HCT116 (cell line): ENCODE measurements around the gene SLC27A5. TPM values are rescaled to one million over a fixed set of nuclear protein-coding genes. Genes with fewer than 3 reads are reported as not detected.

Experiments used
- ATAC-seq: fragments of 200-7000 bp; cut with Tn5 transposase; 2 replicates; pipeline ENCODE4 v1.9.1; 2020; ENCODE audit warnings: mild to moderate bottlenecking, moderate library complexity
- BruUV-seq: library from RNA; stranded (reverse); fragments of 400-500 nt; replicated peaks from 2 replicates; lab custom pipeline; 2021; lab: Mats Ljungman, UMichigan
- CTCF ChIA-PET: fragments of 300-600 bp; sonication (Branson Sonifier 250); formaldehyde crosslinking; loops from one replicate; lab custom pipeline; 2021; ENCODE audit warnings: antibody characterized with exemption; lab: Charles Lee
- POLR2A ChIA-PET: fragments of 300-600, 350-600 bp; sonication (Branson Sonifier 250); formaldehyde crosslinking; loops from one replicate; lab custom pipeline; 2021; ENCODE audit warnings: antibody characterized with exemption; lab: Charles Lee
- RAD21 ChIA-PET, 2 experiments: fragments of 300-600 bp; sonication (Branson Sonifier 250); formaldehyde crosslinking; loops; one replicate each; lab custom pipeline; 2023; ENCODE audit warnings: low total read pairs in 2 of 2; ENCODE audit not compliant: uncharacterized antibody in 2 of 2, unreplicated experiment in 2 of 2, low non-redundant PET in 1 of 2; lab: Charles Lee
- DNase-seq: peaks from one replicate; pipeline ENCODE4 v3.0.0-alpha.2; 2010; ENCODE audit warnings: low read depth, low spot score
- H2AFZ ChIP-seq: fragments of 200-600 bp; shearing (Covaris generic), sonication (generic); 2 replicates; pipeline ENCODE4 v1.6.1; 2017; ENCODE audit warnings: low read depth, mixed run types, mixed read lengths, antibody characterized with exemption, low read length; ENCODE audit not compliant: poor library complexity, severe bottlenecking
- H3K27ac ChIP-seq: 2 replicates; pipeline ENCODE4 v1.5.1; 2012; ENCODE audit warnings: low read depth, low read length
- H3K27me3 ChIP-seq: fragments of 200-600 bp; sonication (generic); 2 replicates; pipeline ENCODE4 v1.6.1; 2016; ENCODE audit warnings: mixed run types, low read length, mixed read lengths; ENCODE audit not compliant: insufficient read depth
- H3K36me3 ChIP-seq, 2 experiments: fragments of 200-500 bp in 1 of 2; fragments of 200-600 bp in 1 of 2; sonication (Bioruptor generic) in 1 of 2; sonication (generic) in 1 of 2; 2 replicates each; pipeline versions ENCODE4 v1.5.1 to v1.6.1; 2014 to 2016; ENCODE audit warnings: low read length in 2 of 2, inconsistent platforms in 1 of 2, mixed read lengths in 1 of 2, mixed run types in 1 of 2; ENCODE audit not compliant: insufficient read depth in 2 of 2, control insufficient read depth in 1 of 2
- H3K4me1 ChIP-seq, 2 experiments: fragments of 200-600 bp in 1 of 2; sonication (generic) in 1 of 2; 2 replicates each; pipeline versions ENCODE4 v1.5.1 to v1.6.1; 2012 to 2017; ENCODE audit warnings: low read length in 2 of 2, inconsistent platforms in 1 of 2, mild to moderate bottlenecking in 1 of 2, mixed read lengths in 1 of 2, mixed run types in 1 of 2, moderate library complexity in 1 of 2; ENCODE audit not compliant: insufficient read depth in 2 of 2, control insufficient read depth in 1 of 2
- H3K4me2 ChIP-seq: fragments of 200-600 bp; sonication (generic); 2 replicates; pipeline ENCODE4 v1.6.1; 2017; ENCODE audit warnings: mixed run types, low read length, mixed read lengths
- H3K4me3 ChIP-seq, 2 experiments: fragments of 200-600 bp in 1 of 2; sonication (generic) in 1 of 2; replicated peaks in 1 of 2; 2 replicates each; pipeline ENCODE4 v1.5.1; 2011 to 2016; ENCODE audit warnings: low read length in 2 of 2, control low read depth in 1 of 2, low read depth in 1 of 2, mild to moderate bottlenecking in 1 of 2, mixed read lengths in 1 of 2, mixed run types in 1 of 2
- H3K79me2 ChIP-seq: fragments of 200-600 bp; sonication (generic); 2 replicates; pipeline ENCODE4 v1.6.1; 2017; ENCODE audit warnings: mild to moderate bottlenecking, mixed run types, low read length, moderate library complexity, mixed read lengths; ENCODE audit not compliant: insufficient read depth
- H3K9ac ChIP-seq: fragments of 200-600 bp; sonication (generic); 2 replicates; pipeline ENCODE4 v1.6.1; 2016; ENCODE audit warnings: low read length, mixed read lengths
- H3K9me2 ChIP-seq: fragments of 200-600 bp; sonication (generic), shearing (Covaris generic); 2 replicates; pipeline ENCODE4 v1.6.1; 2017; ENCODE audit warnings: mixed run types, mild to moderate bottlenecking, moderate library complexity; ENCODE audit not compliant: insufficient read depth
- H3K9me3 ChIP-seq, 2 experiments: fragments of 200-500 bp in 1 of 2; fragments of 200-600 bp in 1 of 2; sonication (Bioruptor generic) in 1 of 2; sonication (generic) in 1 of 2; 2 replicates each; pipeline ENCODE4 v1.6.1; 2014 to 2017; ENCODE audit warnings: low read length in 2 of 2, mixed read lengths in 2 of 2, inconsistent platforms in 1 of 2, low read depth in 1 of 2, mild to moderate bottlenecking in 1 of 2, mixed run types in 1 of 2, moderate library complexity in 1 of 2; ENCODE audit not compliant: control insufficient read depth in 1 of 2, insufficient read depth in 1 of 2
- H4K20me1 ChIP-seq: fragments of 200-600 bp; sonication (generic), shearing (Covaris generic); 2 replicates; pipeline ENCODE4 v1.6.1; 2017; ENCODE audit warnings: mixed run types, mild to moderate bottlenecking, moderate library complexity; ENCODE audit not compliant: insufficient read depth
- EGR1 ChIP-seq: IDR thresholded peaks from 2 replicates; pipeline ENCODE4 v1.6.1; 2012; ENCODE audit warnings: low read depth
- ELF1 ChIP-seq: IDR thresholded peaks from 2 replicates; pipeline ENCODE4 v1.6.1; 2012; ENCODE audit warnings: low read depth, borderline replicate concordance
- EZH2 ChIP-seq: fragments of 200-600 bp; sonication (generic); IDR thresholded peaks from 2 replicates; pipeline ENCODE4 v1.6.1; 2017; ENCODE audit warnings: antibody characterized with exemption, mixed run types
- JUND ChIP-seq: IDR thresholded peaks from 2 replicates; pipeline ENCODE4 v1.6.1; 2012
- POLR2A ChIP-seq: IDR thresholded peaks from 2 replicates; pipeline ENCODE4 v1.7.0; 2011; ENCODE audit warnings: borderline replicate concordance; ENCODE audit not compliant: insufficient read depth, insufficient read length; ENCODE audit errors: extremely low read depth
- SIN3A ChIP-seq: IDR thresholded peaks from 2 replicates; pipeline ENCODE4 v1.6.1; 2012; ENCODE audit warnings: low read depth
- YY1 ChIP-seq: IDR thresholded peaks from 2 replicates; pipeline ENCODE4 v1.6.1; 2011; ENCODE audit warnings: low read length, low read depth, moderate library complexity, mild to moderate bottlenecking; ENCODE audit not compliant: insufficient replicate concordance; ENCODE audit errors: extremely low read depth
- ZFX ChIP-seq: fragments of 450-650 bp; IDR thresholded peaks from 2 replicates; pipeline ENCODE4 v1.6.1; 2017
- intact Hi-C: fragments of 100-400 bp; cut with micrococcal nuclease; formaldehyde crosslinking; loops from 2 replicates; pipeline ENCODE4 v1.10.0; 2022
- total RNA-seq: library from RNA; stranded (reverse); gene quantifications from one replicate; pipeline ENCODE4 v1.2.1, GENCODE V29; 2021; ENCODE audit not compliant: unreplicated experiment
- TF ChIP-seq, protein P1 (sequence below): IDR thresholded peaks from 2 replicates; pipeline ENCODE4 v1.6.1; 2012

SLC27A5 gene
- total RNA-seq, 1 experiment from 2014 or later: 27.1 TPM

DNA sequence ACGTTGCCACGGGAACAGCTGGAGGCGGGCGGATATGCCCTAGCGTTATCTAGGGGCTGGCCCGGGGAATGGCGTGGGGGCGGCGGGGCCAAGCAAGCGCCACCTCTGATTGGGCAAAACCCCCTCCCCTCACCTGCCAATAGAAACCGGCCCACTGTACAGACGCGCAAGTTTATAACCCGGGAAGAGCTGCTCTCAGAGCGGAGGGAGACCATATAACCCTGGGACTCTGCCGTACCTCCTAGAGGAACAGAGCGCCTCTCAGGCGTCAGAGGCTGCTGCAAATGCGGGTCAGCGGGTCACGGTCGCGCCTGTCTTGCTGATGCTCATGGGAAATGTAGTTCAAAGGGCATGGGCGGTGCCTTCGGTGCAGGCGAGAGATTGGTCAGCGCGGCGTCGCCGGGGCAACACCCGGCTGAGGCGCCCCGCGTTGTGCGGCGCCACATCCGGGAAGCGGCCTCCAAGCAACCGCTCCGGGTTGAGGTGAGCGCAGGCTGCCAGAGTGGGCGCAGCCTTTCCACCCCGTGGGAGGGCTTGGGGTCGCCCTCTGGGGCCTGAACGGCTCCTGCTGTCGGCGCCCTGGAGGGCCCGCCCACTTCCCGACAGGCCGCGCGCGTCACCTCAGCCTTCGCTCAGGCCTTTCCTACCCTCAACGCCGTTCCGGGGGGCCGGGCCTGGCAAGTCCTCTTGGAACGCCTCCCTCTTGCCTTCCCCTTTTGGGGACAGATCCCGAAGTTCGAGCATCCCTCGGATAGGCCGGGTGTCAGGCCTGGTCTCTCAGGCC is 35.9 kb downstream of the SLC27A5 start, which contains the start of gene ZNF446 (continued):
- TF ChIP-seq EZH2: no peak
- peak; percentile 74; the same call in 1 of the 2 replicates for TF ChIP-seq ELF1
- TF ChIP-seq YY1: peak; percentile 72
- no peak; the same call in 1 of the 2 replicates for TF ChIP-seq JUND

DNA sequence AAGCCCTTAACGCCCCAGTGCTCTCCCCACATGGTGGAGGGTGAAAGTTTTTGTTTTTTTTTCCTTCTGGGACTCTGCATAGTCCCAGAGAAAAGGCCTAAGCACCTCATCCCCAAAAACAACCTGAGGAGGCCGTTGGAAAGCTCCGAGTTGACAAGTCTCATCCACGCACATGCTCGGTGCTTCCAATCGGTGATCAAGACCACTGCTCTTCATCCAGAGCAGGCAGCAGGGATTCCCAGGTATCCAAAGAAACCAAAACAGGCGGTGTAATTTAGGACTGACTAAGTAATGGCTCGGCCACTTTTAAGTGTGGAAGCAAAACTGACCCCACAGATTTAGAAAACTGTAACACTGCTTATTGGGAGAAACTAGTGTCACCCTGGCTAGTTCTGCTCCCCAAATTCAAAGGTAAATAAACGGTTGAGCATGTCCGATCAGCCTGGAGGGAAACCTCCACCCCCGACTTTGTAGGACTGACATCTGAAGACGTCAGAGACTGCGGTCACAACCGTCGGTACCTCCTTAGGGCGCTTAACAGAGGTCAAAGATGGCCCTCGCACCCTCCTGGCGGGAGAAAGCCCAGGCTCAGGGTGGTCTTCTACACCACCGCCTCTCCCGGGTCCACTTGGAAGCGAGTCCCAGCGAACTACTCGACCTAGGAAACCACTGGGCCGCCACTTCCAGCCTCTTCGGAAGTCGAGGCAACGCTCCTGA is 36.6 kb downstream of the SLC27A5 start:
- CTCF ChIA-PET: interaction anchor here (1.2 kb wide), 2 partner anchors 9 to 44 kb away, joined by 3 read pairs; partner anchors contain the start of gene ZNF324
- ATAC-seq (peak; percentile 9), DNase-seq (no peak)
- H3K36me3 ChIP-seq: peaks cover 8 to 9% of the 10 kb centered on the region in 2 experiments; a peak in 3 of 4 replicates
- peak overlapping the region; percentile 74 for H3K9ac ChIP-seq
- no peaks in the 10 kb centered on the region for H3K27me3 ChIP-seq
- TSS peak; percentile 41 for BruUV-seq
- no peaks in the 10 kb centered on the region for H3K79me2 ChIP-seq
- intact Hi-C loops: no loop called here
- TF ChIP-seq EGR1 (no peak), JUND (no peak), POLR2A (peak; percentile 21), ZFX (no peak), SIN3A (no peak)
- TF ChIP-seq, protein P1, sequence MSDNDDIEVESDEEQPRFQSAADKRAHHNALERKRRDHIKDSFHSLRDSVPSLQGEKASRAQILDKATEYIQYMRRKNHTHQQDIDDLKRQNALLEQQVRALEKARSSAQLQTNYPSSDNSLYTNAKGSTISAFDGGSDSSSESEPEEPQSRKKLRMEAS: no peak
- RAD21 ChIA-PET: no interaction called here
- H3K9me3 ChIP-seq: no peaks in the 10 kb centered on the region
- peak overlapping the region; percentile 99 for H3K4me2 ChIP-seq
- peak overlapping the region; percentile 69 for H3K27ac ChIP-seq
- H3K4me3 ChIP-seq: peak overlapping the region; percentile 75 to 76
- no peaks in the 10 kb centered on the region for H3K9me2 ChIP-seq
- POLR2A ChIA-PET: interaction anchor here (1.5 kb wide), 1 partner anchor 39 kb away, joined by 4 read pairs; no protein-coding TSS in a partner anchor
- H2AFZ ChIP-seq: no peak overlapping the region
- H3K4me1 ChIP-seq: peaks cover 13 to 25% of the 10 kb centered on the region in 2 experiments
- no peaks in the 10 kb centered on the region for H4K20me1 ChIP-seq
